Prostate gland (tissue), 2 donors: Measurements from ENCODE around the gene ANKMY1.

Experiments
- CTCF ChIP-seq, 4 experiments: fragments of 200-600 bp in 2 of 4; fragments of 450-650 bp in 2 of 4; sonication (generic) in 2 of 4; IDR thresholded peaks; 1 replicate in 3 of 4; 2 replicates in 1 of 4; pipeline ENCODE4 v1.5.1; 2016 to 2019; ENCODE audit warnings: antibody characterized with exemption in 4 of 4, mild to moderate bottlenecking in 2 of 4, moderate library complexity in 2 of 4
- POLR2A ChIP-seq: fragments of 450-650 bp; IDR thresholded peaks from one replicate; pipeline ENCODE4 v1.6.1; 2016; ENCODE audit warnings: antibody characterized with exemption, mild to moderate bottlenecking

GRCh38 chr2:240569998-240570530 lies 12.3 kb upstream of the ANKMY1 start:
- TF ChIP-seq POLR2A (no peak), CTCF (IDR thresholded peaks at IDR 0.05) (no peak)
